T-helper 2 cell treated with Interferon-gamma antibody and Interleukin-4, amounts not matched to agents 5 μg/mL and 100 μg/mL, for 36 hours (primary cell): Measurements from ENCODE around the gene MESP1.

ENCODE experiments used
- DNase-seq: peaks from one replicate; pipeline ENCODE4 v3.0.0; 2021; ENCODE audit warnings: low spot score
- H3K27ac Mint-ChIP-seq: one replicate; pipeline ENCODE4 v1.8.0; 2021; ENCODE audit warnings: mild to moderate bottlenecking, mixed read lengths
- H3K27me3 Mint-ChIP-seq: one replicate; pipeline ENCODE4 v1.8.0; 2021; ENCODE audit warnings: low read depth, mixed read lengths
- H3K36me3 Mint-ChIP-seq: one replicate; pipeline ENCODE4 v1.8.0; 2021; ENCODE audit warnings: low read depth, mixed read lengths
- H3K4me1 Mint-ChIP-seq: one replicate; pipeline ENCODE4 v1.8.0; 2021; ENCODE audit warnings: low read depth, mixed read lengths
- H3K4me3 Mint-ChIP-seq: one replicate; pipeline ENCODE4 v1.8.0; 2022; ENCODE audit warnings: mild to moderate bottlenecking, moderate library complexity, mixed read lengths
- H3K9me3 Mint-ChIP-seq: one replicate; pipeline ENCODE4 v1.8.0; 2021; ENCODE audit warnings: mixed read lengths

MESP1 gene

DNA sequence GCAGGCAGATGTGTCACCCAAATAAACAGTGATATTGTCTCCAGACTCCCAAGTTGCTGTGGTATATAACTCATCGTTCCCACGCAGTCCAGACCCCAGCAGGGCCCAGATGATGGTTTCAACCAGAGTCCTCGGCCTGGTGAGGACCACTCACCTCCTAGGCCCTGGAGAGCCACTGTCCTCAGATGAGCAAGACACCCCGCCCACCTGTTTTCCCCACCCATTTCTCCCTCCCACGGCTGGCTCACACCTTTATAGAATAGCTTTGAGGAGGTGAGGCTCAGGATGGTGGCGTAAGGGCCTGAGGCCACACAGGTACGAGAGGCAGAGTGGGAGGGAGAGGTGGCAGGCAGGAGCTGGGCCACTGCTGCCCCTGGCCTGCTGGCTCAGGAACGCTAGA, 7.5 kb downstream of the MESP1 start:
- Mint-ChIP-seq H3K4me1 (peaks cover 2% of the 10 kb centered on the region), H3K36me3 (no peaks in the 10 kb centered on the region), H3K9me3 (no peaks in the 10 kb centered on the region), H3K27ac (no peak overlapping the region), H3K27me3 (no peaks in the 10 kb centered on the region), H3K4me3 (no peak overlapping the region)
- no peak for DNase-seq

DNA sequence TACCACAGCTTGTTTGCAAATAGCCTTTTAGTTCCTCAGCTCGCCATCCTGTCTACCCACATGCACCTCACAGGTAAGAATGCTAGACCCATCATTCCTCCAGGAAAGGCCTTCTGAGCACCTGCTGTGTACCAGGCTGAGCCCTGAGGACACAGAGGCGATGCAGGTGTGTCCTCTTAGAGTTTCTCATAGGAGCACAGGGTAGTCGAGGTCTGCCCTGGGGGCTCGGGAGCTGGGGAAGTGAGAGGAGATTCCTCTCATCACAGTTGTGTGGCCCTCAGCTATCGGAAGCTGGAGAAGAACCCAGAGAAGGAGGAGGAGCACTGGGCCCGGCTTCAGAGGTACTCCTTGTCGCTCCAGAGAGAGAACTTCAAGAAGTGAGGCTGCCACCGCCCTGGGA, 8.0 kb downstream of the MESP1 start:
- Mint-ChIP-seq H3K4me3 (no peak overlapping the region), H3K27me3 (no peaks in the 10 kb centered on the region), H3K27ac (no peak overlapping the region), H3K36me3 (no peaks in the 10 kb centered on the region), H3K4me1 (peaks cover 2% of the 10 kb centered on the region), H3K9me3 (no peaks in the 10 kb centered on the region)
- DNase-seq = no peak

DNA sequence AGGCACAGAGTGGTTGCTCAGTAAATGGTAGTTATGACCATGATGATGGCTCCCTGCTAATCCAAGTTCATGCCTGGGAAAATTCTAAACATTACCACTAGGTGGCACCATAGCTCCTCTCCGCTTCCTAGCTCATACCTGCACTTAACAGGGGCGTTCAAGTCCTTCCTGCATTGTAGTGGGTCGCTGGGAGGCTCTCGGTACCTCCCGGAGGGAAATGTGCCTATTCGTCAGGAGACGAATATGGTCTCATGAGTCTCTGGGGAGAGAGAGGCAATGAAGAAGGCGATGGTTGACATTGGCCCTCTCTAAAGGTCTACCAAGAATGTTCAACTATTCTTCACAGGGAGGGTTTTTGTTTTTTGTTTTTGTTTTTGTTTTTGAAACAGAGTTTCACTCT, 10.9 kb downstream of the MESP1 start:
- DNase-seq = peak; percentile 45
- H3K36me3 Mint-ChIP-seq = no peaks in the 10 kb centered on the region
- H3K4me3 Mint-ChIP-seq = no peak overlapping the region
- H3K4me1 Mint-ChIP-seq = peaks cover 2% of the 10 kb centered on the region
- H3K27me3 Mint-ChIP-seq = peaks cover 7% of the 10 kb centered on the region
- no peak overlapping the region for H3K27ac Mint-ChIP-seq
- H3K9me3 Mint-ChIP-seq = no peaks in the 10 kb centered on the region

DNA sequence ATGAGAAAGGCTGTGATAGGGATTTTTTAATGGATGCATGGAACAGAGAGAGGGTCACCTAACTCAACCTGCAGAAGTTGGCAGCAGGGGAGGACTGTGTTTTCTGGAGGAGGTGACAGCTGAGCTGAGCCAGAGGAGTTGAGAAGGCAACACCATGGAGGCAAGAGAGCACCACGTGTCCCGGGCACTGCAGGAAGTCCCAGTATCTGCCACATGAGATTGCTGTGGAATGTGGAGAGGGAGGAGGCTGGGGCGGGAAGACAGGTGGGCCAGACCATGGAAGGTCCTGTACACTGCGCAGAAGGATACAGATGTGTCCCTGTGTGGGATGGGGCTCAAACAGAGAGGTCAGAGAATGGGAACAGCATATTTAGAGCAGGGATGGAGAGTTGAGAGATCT, 15.3 kb downstream of the MESP1 start:
- Mint-ChIP-seq H3K4me3 (no peak overlapping the region), H3K27ac (no peak overlapping the region), H3K36me3 (no peaks in the 10 kb centered on the region), H3K9me3 (no peaks in the 10 kb centered on the region), H3K27me3 (peaks cover 28% of the 10 kb centered on the region), H3K4me1 (peaks cover 2% of the 10 kb centered on the region)
- no peak for DNase-seq

DNA sequence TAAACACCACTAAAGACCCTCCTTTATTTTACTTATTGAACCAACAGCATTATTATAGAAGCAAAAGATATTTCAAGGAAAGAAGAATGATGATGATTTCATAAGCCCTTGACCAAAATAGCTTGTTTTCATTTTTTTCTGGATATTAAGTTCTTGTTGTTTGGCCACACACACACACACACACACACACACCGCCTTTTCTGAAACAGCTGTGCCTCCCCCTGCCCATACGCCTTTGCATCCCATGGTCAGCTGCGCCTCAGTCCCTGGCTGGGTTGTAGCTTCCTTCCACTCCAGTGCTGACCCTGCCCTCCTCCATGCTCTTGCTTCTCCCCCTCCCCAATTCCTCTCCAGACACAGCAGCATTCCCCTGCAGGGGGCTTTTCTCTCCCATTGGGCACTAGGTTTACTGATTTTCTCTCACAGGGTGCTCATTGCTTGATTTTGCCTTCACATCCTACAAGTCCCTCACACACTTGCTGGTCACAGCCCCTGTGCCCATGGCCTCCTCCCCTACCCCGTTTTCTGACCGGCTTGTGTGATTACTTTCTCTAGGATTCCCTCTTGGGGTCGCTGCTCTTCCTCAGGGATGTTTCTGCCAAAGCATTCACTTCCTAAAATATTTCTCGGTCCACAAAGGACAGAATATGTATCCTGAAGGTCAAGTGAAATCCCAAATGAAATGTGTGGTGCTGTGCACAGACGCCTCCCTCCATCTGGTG, 18.4 kb downstream of the MESP1 start:
- Mint-ChIP-seq H3K9me3 (no peaks in the 10 kb centered on the region), H3K27me3 (peaks cover 28% of the 10 kb centered on the region), H3K4me3 (no peak overlapping the region), H3K4me1 (no peaks in the 10 kb centered on the region), H3K36me3 (no peaks in the 10 kb centered on the region), H3K27ac (no peak overlapping the region)
- no peak for DNase-seq

DNA sequence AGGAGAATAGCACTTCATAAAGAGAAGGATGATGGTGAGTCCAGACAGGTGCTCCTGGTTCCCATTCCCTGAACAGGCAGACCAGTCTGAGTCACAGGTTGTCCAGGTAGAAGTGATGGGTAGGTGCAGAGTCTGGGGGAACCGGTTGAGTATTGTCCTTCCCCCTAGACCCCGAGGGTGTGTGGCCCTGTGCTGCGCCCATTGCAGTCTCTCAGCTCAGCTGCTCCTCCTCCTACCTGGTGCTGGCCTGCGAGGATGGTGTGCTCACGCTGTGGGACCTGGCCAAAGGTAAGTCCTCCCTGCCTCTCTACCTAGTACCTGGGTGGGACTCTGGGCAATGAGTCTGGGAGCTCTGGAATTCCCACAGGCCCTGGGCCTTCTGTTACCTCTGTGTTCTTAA, 19.8 kb downstream of the MESP1 start:
- Mint-ChIP-seq H3K27me3 (peaks cover 30% of the 10 kb centered on the region), H3K36me3 (no peaks in the 10 kb centered on the region), H3K9me3 (no peaks in the 10 kb centered on the region), H3K27ac (no peak overlapping the region), H3K4me3 (no peak overlapping the region), H3K4me1 (no peaks in the 10 kb centered on the region)
- DNase-seq = no peak

DNA sequence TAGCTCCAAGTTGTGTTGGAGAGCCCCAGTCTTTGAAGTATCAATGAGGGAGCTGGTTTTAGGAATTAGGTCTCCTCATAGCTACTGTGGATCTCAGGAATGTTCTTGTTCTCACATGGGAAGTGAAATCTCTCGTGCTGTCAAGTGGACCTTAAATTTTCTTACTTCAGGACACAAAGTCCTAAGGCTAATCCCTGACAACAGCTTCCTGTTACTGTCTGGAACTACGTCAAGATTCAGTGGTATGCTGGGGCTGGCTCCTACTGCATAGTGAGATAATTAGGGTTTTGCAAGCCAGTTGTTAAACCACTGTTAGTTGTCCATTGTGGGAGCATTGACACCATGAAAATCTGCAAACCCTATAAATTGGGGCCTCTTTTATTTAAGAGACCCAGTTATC, 22.8 kb downstream of the MESP1 start:
- Mint-ChIP-seq H3K27me3 (peaks cover 12% of the 10 kb centered on the region), H3K36me3 (no peaks in the 10 kb centered on the region), H3K4me1 (no peaks in the 10 kb centered on the region), H3K27ac (no peak overlapping the region), H3K4me3 (no peak overlapping the region), H3K9me3 (no peaks in the 10 kb centered on the region)
- no peak for DNase-seq

DNA sequence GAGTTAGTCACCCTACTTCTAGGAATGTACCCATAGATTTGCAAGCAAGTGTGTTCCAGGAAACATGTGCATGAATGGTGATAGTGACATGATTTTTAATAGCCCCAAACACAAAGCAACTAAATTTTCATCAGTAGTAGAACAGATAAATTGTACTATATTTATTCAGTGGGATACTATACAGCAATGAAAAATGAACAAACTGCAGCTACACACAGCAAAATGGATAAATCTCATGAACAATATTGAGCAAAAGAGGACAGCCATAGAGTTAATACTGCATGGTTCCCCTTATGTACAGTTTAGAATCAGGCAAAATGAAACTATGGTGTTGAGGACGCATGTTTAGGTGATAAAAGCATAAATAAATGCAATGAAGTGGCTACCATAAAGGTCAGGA, 26.0 kb downstream of the MESP1 start:
- Mint-ChIP-seq H3K27ac (no peak overlapping the region), H3K4me3 (no peak overlapping the region), H3K27me3 (peaks cover 16% of the 10 kb centered on the region), H3K36me3 (no peaks in the 10 kb centered on the region), H3K9me3 (no peaks in the 10 kb centered on the region), H3K4me1 (no peaks in the 10 kb centered on the region)
- no peak for DNase-seq

DNA sequence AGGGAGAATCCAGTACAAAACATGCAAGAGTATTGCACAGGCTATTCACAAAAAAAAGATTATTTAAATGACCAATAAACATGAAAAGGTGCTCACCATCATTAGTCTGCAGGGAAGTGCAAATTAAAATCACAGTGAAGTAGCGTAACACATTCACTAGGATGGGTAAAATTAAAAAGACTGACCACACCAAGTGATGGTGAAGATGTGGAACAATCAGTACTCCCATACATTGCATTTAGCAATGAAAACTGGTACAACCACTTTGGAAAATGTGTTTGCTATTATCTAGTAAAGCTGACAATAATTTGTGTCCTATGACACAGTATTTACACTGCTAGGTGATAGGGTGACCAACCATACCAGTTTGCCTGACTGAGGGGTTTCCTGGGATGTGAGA, 26.4 kb downstream of the MESP1 start:
- Mint-ChIP-seq H3K4me3 (no peak overlapping the region), H3K4me1 (no peaks in the 10 kb centered on the region), H3K9me3 (no peaks in the 10 kb centered on the region), H3K27me3 (peaks cover 16% of the 10 kb centered on the region), H3K36me3 (no peaks in the 10 kb centered on the region), H3K27ac (no peak overlapping the region)
- no peak for DNase-seq

DNA sequence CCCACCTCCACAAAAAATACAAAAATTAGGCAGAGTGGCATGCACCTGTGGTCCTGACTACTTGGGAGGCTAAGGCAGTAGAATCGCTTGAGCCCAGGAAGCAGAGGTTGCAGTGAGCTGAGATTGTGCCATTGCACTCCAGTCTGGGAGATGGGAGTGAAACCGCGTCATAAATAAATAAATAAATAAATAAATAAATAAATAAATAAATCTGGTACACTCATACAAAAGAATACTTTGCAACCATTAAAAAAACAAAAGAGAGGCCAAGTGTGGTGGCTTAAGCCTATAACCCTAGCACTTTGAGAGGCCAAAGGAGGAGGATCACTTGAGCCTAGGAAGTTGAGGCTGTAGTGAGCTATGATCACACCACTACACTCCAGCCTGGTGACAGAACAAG, 28.0 kb downstream of the MESP1 start:
- no peak overlapping the region for H3K4me3 Mint-ChIP-seq

DNA sequence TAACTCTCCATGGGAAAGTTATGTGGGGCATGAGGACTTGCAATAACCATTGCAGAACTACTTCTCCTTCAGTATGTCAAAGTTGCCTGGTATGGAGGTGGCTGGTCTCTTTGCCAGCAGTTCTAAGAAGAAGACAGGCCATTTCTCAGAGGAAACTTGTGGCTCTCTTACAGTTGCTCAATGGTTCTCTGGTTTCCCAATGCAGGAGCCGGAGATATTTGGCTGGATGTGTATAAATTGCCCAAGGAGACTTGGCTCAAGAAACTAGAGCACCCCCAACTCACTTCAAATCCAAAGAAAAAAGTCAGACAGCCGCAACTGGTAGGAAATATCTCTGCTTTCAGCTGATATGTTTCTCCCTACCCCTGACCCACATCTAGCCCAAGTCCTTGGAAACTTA, 36.3 kb downstream of the MESP1 start:
- Mint-ChIP-seq H3K4me3 (no peak overlapping the region), H3K27me3 (peaks cover 24% of the 10 kb centered on the region), H3K27ac (no peak overlapping the region), H3K9me3 (no peaks in the 10 kb centered on the region), H3K36me3 (no peaks in the 10 kb centered on the region), H3K4me1 (no peaks in the 10 kb centered on the region)
- DNase-seq = no peak

More for the DNA sequence above, 28.0 kb downstream of the MESP1 start:
- no peak for DNase-seq
- H3K9me3 Mint-ChIP-seq = no peaks in the 10 kb centered on the region
- peaks cover 20% of the 10 kb centered on the region for H3K27me3 Mint-ChIP-seq
- H3K4me1 Mint-ChIP-seq = no peaks in the 10 kb centered on the region
- H3K27ac Mint-ChIP-seq = no peak overlapping the region
- H3K36me3 Mint-ChIP-seq = no peaks in the 10 kb centered on the region

DNA sequence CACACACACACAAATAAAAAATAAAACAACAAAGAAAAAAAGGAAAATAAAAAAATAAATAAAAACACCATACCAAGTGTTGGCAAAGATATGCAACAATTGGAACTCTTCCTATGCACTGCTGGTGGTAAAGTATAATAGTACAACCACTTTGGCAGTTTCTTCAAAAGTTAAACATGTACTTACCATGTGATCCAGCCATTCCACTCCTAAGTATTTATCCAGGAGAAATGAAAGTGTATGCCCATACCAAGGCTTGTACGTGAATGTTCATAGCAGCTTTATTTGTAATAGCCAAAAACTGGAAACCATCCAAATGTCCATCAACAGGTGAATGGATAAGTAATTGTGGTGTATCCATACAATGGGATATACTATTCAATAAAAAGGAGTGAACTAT, 43.5 kb downstream of the MESP1 start:
- no peaks in the 10 kb centered on the region for H3K36me3 Mint-ChIP-seq
- H3K4me1 Mint-ChIP-seq = no peaks in the 10 kb centered on the region
- no peak overlapping the region for H3K4me3 Mint-ChIP-seq
- peaks cover 36% of the 10 kb centered on the region for H3K27me3 Mint-ChIP-seq
- H3K9me3 Mint-ChIP-seq = no peaks in the 10 kb centered on the region
- no peak overlapping the region for H3K27ac Mint-ChIP-seq
- DNase-seq = no peak

DNA sequence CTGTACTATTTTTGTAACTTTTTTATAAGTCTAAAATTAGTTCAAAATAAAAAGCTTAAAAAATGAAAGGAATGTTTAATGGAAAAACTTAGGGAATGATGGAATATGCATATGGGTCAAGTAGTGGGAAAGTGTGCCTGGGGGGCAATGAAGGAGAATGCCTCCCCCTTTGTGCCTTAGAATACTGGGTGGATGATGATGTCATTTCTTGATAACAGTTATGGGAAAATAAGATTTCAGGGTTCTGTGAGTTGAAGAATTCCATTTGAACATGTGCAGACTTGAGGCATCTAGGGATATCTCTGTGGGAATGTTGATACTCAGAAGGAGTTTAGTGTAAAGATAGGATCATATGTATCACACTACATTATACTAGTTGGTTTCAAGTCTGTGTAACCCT, 46.6 kb downstream of the MESP1 start:
- Mint-ChIP-seq H3K27me3 (peaks cover 43% of the 10 kb centered on the region), H3K4me1 (no peaks in the 10 kb centered on the region), H3K36me3 (no peaks in the 10 kb centered on the region), H3K4me3 (no peak overlapping the region), H3K27ac (no peak overlapping the region), H3K9me3 (no peaks in the 10 kb centered on the region)
- no peak for DNase-seq
